Osteocyte (in vitro differentiated cells): ENCODE measurements around the gene DERL2. TPM values are rescaled to one million over a fixed set of nuclear protein-coding genes. Genes with fewer than 3 reads are reported as not detected.

Source experiments
- DNase-seq: peaks from one replicate; pipeline ENCODE4 v3.0.0; 2021; ENCODE audit warnings: mixed read lengths; ENCODE audit not compliant: unreplicated experiment; ENCODE audit errors: extremely low spot score
- H3K27ac Mint-ChIP-seq: one replicate; pipeline ENCODE4 v1.8.0; 2021; ENCODE audit warnings: mild to moderate bottlenecking, mixed read lengths; ENCODE audit not compliant: unreplicated experiment
- H3K27me3 Mint-ChIP-seq: one replicate; pipeline ENCODE4 v1.8.0; 2021; ENCODE audit warnings: mixed read lengths; ENCODE audit not compliant: unreplicated experiment
- H3K36me3 Mint-ChIP-seq: one replicate; pipeline ENCODE4 v1.8.0; 2021; ENCODE audit warnings: mixed read lengths; ENCODE audit not compliant: unreplicated experiment
- H3K4me1 Mint-ChIP-seq: one replicate; pipeline ENCODE4 v1.8.0; 2021; ENCODE audit warnings: mixed read lengths; ENCODE audit not compliant: unreplicated experiment
- H3K4me3 Mint-ChIP-seq: one replicate; pipeline ENCODE4 v1.8.0; 2021; ENCODE audit warnings: mild to moderate bottlenecking, moderate library complexity, mixed read lengths; ENCODE audit not compliant: unreplicated experiment
- H3K9me3 Mint-ChIP-seq: one replicate; pipeline ENCODE4 v1.8.0; 2021; ENCODE audit warnings: mixed read lengths; ENCODE audit not compliant: unreplicated experiment
- total RNA-seq: library from RNA; stranded (reverse); gene quantifications from 2 replicates; pipeline ENCODE4 v1.2.1, GENCODE V29; 2021
- TF ChIP-seq, protein P1 (sequence below): fragments of 200-600 bp; sonication (generic); IDR thresholded peaks from 2 replicates; pipeline ENCODE4 v1.5.0; 2021; ENCODE audit warnings: antibody characterized with exemption, mild to moderate bottlenecking, moderate library complexity

Gene DERL2
- total RNA-seq, 1 donor from 2014 or later = 73.1 TPM

DNA sequence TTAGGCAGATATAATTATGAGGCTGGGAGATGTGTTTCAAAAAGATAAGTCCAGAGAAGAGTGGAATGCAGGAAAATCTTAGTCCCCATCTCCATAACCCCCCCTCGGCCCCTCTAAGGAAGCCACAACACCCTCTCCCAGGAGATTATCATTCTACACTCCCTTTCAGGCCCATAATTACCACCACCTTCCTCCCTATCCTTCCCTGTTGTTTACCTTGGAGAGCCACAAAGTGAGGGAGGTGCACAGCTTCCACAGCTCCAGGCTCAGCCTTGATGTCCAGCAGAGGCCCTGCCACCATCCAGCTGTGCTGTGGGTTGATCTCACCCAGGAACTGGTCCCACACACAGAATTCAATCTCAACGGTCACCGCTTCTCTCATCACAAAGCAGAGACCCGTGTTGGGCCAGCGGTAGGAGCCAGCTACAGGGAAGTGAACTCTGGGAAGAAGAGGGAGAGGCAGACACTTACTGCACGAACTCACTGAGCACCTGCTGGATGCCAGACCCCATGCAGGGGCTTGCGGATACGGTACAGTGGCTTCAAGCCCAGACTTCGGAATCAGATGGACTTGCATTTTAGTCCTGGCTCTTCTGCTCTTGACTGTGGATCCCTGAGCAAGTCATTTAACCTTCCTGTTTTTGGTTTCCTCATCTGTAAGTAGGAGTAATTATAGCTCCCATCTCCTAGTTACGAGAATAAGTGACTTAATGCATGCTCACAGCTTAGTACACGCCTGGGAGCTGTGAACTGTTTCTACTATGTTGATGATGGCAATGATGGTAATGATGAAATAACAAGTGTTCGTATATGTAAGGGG is 44.5 kb upstream of the DERL2 start:
- H3K4me3 Mint-ChIP-seq = no peak overlapping the region
- H3K27me3 Mint-ChIP-seq = no peaks in the 10 kb centered on the region
- H3K9me3 Mint-ChIP-seq = no peaks in the 10 kb centered on the region
- no peaks in the 10 kb centered on the region for H3K36me3 Mint-ChIP-seq
- TF ChIP-seq, protein P1, sequence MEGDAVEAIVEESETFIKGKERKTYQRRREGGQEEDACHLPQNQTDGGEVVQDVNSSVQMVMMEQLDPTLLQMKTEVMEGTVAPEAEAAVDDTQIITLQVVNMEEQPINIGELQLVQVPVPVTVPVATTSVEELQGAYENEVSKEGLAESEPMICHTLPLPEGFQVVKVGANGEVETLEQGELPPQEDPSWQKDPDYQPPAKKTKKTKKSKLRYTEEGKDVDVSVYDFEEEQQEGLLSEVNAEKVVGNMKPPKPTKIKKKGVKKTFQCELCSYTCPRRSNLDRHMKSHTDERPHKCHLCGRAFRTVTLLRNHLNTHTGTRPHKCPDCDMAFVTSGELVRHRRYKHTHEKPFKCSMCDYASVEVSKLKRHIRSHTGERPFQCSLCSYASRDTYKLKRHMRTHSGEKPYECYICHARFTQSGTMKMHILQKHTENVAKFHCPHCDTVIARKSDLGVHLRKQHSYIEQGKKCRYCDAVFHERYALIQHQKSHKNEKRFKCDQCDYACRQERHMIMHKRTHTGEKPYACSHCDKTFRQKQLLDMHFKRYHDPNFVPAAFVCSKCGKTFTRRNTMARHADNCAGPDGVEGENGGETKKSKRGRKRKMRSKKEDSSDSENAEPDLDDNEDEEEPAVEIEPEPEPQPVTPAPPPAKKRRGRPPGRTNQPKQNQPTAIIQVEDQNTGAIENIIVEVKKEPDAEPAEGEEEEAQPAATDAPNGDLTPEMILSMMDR = no peak
- no peak for DNase-seq
- no peak overlapping the region for H3K27ac Mint-ChIP-seq
- H3K4me1 Mint-ChIP-seq = peaks cover 14% of the 10 kb centered on the region

DNA sequence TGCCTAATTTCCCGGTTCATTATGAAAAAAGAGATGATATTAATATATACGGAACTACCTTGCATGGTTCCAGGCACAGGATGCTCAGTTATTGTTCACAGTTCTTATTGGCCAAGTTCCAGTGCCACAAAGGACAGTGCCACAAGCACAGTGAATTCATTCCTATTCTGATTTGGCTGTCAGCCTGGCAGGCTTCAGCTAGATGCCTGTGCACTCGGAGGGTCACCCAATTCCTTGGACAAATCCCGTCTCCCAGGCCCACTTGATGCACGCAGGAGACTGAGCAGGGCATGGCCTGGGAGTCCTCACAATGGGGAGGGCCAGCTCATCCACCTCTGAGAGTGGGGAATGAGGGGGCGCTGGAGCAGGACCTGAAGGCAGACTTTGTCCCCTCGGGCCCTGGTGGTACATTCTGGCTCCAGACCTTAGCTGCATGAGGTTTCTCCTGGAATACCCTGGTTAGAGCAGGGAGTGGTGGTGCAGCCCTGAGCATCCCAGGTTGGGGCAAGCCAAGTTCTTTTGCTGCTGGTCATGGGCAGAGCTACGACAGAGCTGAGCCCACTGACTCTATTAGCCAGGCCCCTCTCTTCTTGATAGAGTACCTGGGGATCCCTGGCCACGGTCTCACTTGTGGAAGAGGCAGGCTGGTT is 41.7 kb upstream of the DERL2 start:
- no peak overlapping the region for H3K4me3 Mint-ChIP-seq
- no peak for DNase-seq
- no peaks in the 10 kb centered on the region for H3K27me3 Mint-ChIP-seq
- peak overlapping the region; percentile 88 for H3K27ac Mint-ChIP-seq
- H3K9me3 Mint-ChIP-seq = no peaks in the 10 kb centered on the region
- TF ChIP-seq, protein P1 = no peak
- peaks cover 14% of the 10 kb centered on the region for H3K4me1 Mint-ChIP-seq
- H3K36me3 Mint-ChIP-seq = no peaks in the 10 kb centered on the region

DNA sequence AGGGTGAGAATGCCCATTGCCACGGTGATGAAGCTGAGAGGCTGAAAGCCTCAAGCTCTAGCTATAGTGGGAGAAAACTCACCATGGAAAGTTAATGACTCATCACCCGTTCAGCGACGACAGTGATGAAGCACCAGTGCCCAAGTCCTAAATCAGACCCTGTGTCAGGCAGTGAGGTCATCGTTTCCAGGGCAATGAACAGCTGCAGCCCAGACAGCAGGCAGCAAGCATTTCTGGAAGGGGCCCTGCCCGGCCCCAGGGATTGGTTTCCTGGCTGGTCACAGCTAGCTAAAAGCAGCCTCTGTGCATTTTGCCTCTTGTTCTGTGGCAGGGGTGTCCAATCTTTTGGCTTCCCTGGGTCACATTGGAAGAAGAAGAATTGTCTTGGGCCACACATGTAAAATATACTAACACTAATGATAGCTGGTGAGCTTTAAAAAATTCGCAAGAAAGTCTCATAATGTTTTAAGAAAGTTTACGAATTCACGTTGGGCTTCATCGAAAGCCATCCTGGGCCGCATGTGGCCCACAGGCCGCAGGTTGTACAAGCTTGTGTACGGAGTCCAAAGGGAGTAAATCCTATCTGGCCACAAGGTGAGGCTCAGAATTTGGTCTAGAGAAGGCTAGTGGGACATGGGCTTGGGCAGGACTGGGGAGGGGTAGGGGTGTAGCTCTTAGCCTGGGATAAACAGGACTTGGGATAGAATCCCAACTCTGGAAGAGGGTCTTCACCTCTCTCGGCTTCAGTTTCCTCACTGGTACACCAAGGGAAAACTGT is 41.0 kb upstream of the DERL2 start:
- Mint-ChIP-seq H3K36me3 (no peaks in the 10 kb centered on the region), H3K27me3 (no peaks in the 10 kb centered on the region), H3K4me3 (no peak overlapping the region), H3K4me1 (peaks cover 14% of the 10 kb centered on the region), H3K27ac (peak overlapping the region; percentile 88), H3K9me3 (no peaks in the 10 kb centered on the region)
- DNase-seq = no peak
- TF ChIP-seq, protein P1 = no peak

DNA sequence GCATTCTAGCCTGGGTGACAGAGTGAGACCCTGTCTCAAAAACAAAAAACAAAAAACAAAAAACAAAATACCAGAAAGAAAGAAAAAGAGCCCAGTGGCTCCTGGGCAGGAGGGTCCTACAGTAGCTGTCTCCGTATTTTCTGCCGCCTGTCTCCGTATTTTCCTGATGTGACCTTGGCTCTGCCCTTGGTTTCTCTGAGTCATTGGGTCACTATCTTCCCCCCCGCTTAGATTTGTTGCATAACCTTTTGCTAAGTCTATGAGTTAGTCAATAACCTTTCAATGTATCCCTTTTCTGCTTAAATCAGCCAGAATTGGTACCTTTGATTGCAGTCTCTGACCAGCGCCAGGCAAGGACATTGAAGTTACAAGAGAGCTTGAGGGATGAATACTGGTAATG is 37.3 kb upstream of the DERL2 start:
- no peaks in the 10 kb centered on the region for H3K27me3 Mint-ChIP-seq
- H3K36me3 Mint-ChIP-seq = no peaks in the 10 kb centered on the region
- DNase-seq = no peak
- peaks cover 14% of the 10 kb centered on the region for H3K4me1 Mint-ChIP-seq
- no peak overlapping the region for H3K4me3 Mint-ChIP-seq
- no peak overlapping the region for H3K27ac Mint-ChIP-seq
- TF ChIP-seq, protein P1 = no peak
- no peaks in the 10 kb centered on the region for H3K9me3 Mint-ChIP-seq

DNA sequence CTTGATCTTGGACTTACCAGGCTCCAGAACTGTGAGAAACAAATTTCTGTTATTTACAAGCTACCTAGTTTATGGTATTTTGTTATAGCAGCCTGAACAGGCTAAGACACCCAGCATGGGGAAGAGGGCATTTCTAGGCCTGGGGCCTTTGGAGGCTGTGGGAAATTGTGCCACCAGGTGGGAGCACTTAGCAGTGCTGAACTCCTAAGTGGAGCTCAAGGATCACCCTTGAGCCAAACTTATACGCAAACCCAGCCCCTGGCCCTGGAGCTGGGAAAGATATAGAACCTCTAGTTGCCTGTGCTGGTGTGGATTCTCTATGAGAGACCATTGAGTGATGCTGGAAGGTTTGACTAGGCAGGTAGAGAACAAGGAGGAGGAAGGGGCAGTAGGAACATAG is 36.5 kb upstream of the DERL2 start:
- no peak overlapping the region for H3K4me3 Mint-ChIP-seq
- H3K27me3 Mint-ChIP-seq = no peaks in the 10 kb centered on the region
- H3K9me3 Mint-ChIP-seq = no peaks in the 10 kb centered on the region
- no peak for DNase-seq
- no peak overlapping the region for H3K27ac Mint-ChIP-seq
- no peaks in the 10 kb centered on the region for H3K36me3 Mint-ChIP-seq
- TF ChIP-seq, protein P1 = no peak
- peaks cover 19% of the 10 kb centered on the region for H3K4me1 Mint-ChIP-seq
